ENCODE results near the gene C15orf62.

Gene C15orf62

DNA sequence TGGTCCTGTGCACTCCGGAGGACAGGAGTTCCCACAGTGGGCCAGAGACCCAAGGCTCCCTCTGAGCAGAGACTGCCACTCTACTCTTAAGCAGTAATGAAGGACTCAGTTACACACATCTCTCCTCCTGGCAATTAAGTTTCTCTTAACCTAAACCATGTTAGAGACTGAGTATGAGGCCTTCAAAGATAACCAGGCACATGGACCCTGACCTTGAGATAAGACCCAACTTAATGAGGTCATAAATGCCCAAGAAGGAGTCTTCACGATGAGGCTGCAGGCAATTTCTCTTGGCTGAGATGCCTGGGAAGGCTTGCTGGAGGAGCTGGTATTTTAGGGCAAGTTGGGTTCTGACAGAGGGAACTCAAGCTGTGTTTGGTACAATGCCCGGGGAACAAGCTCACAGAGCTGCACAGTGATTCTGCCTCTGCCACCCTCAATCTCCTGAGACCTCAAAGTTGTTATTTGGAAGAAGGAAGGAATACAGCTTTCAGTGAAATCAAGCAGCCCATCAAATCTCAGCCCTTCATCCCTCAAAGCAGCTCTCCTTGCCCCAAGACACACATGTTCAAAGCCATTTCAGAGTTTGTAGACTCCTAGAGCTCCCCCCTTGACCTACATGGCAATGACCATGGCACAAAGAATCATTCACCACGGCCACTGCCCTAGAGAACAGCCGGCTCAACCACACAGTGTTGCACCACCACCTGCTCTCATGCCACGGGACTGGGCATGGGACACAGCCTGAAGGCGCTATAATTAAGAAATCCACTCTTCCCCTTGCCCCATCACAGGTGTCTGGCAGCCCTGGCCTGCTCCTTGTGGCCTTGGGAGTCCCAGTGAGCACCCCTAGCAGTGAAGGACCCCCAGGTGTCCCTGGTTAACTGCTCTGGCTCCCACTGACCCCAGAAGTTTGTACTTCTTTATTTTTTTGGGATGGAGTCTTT is 21.8 kb upstream of the C15orf62 start:
- no peaks in the 10 kb centered on the region for H3K9me3 ChIP-seq (ENCODE audit: control insufficient read depth, insufficient read depth, low read length)
- no peaks in the 10 kb centered on the region for H3K4me1 ChIP-seq (ENCODE audit: insufficient read depth, low read length)
- no peak overlapping the region for H3K9ac ChIP-seq (ENCODE audit: low read depth, low read length)
- H3K36me3 ChIP-seq (ENCODE audit: insufficient read depth, low read length): peaks cover 6% of the 10 kb centered on the region

- no peaks in the 10 kb centered on the region for H3K4me1 ChIP-seq (ENCODE audit: insufficient read depth, low read length)
- no peak overlapping the region for H3K9ac ChIP-seq (ENCODE audit: low read depth, low read length)
- no peaks in the 10 kb centered on the region for H3K9me3 ChIP-seq (ENCODE audit: control insufficient read depth, insufficient read depth, low read length)
- H3K36me3 ChIP-seq (ENCODE audit: insufficient read depth, low read length): no peaks in the 10 kb centered on the region
Measured at GRCh38 chr15:40749151-40749630, 20.6 kb upstream of the C15orf62 start.

DNA sequence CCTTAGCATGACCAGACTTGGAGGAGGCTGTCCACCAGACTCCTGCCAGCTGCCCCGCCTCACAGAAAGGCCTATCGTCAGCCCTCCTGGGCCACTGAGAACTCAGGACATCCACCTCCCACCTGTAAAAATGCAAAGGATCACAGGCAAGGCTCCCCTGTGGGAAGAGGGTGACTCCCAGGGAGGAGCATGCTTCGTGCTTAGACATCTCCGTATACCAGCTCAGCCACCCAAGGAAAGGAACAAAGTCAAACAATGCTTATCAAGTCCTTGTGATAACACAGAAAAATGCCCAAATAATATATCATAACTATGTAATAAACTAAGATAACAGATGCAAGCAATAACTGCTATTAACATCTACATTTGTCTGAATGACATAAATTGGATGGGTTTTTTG is 18.9 kb upstream of the C15orf62 start:
- no peak overlapping the region for H3K9ac ChIP-seq (ENCODE audit: low read depth, low read length)
- H3K4me1 ChIP-seq (ENCODE audit: insufficient read depth, low read length): no peaks in the 10 kb centered on the region
- H3K36me3 ChIP-seq (ENCODE audit: insufficient read depth, low read length): no peaks in the 10 kb centered on the region
- H3K9me3 ChIP-seq (ENCODE audit: control insufficient read depth, insufficient read depth, low read length): no peaks in the 10 kb centered on the region

DNA sequence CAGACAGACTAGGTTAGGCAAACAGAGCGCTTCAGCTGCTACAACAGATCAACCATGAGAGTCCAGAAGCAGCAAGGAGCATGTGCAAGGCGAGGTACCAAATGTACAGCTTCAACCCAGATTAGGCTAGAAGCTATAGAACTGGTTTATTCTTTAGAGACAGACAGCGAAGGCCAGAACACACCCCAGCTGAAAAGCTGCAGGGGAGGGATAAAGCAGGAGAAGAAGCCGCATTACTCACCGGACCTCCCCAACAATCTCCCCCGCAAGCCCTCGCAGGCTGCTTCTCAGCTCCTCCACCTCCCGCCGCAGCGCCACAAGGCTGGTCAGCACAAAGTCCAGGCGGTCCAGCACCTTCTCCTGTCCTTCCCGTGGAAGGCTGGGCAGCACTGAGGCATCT is 18.0 kb upstream of the C15orf62 start:
- no peaks in the 10 kb centered on the region for H3K9me3 ChIP-seq (ENCODE audit: control insufficient read depth, insufficient read depth, low read length)
- H3K9ac ChIP-seq (ENCODE audit: low read depth, low read length): no peak overlapping the region
- H3K4me1 ChIP-seq (ENCODE audit: insufficient read depth, low read length): no peaks in the 10 kb centered on the region
- H3K36me3 ChIP-seq (ENCODE audit: insufficient read depth, low read length): no peaks in the 10 kb centered on the region

DNA sequence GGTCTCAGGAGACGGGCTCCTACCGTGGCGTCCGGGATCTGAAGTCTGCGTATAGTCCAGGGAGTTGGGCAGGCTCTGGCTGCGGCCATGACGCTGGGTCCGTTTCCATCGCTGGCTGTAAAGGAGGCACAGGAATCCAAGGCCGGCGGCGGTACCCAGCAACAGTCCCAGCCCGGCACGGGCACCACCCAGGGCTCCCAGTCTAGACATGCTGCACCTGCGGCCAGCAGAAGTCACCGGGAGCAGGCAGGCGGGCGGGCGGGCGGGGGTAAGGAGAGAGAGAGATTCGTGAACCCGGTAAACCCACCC is 15.3 kb upstream of the C15orf62 start:
- H3K9ac ChIP-seq (ENCODE audit: low read depth, low read length): peak overlapping the region; percentile 64; the same call in 1 of the 2 replicates
- no peaks in the 10 kb centered on the region for H3K4me1 ChIP-seq (ENCODE audit: insufficient read depth, low read length)
- no peaks in the 10 kb centered on the region for H3K9me3 ChIP-seq (ENCODE audit: control insufficient read depth, insufficient read depth, low read length)
- no peaks in the 10 kb centered on the region for H3K36me3 ChIP-seq (ENCODE audit: insufficient read depth, low read length)

GRCh38 chr15:40754883-40755811 is 14.6 kb upstream of the C15orf62 start, which contains the start of gene RMDN3:
TSS of gene RMDN3 (minus strand) at chr15:40755254. CDS start at chr15:40754783, 471 bp downstream.
- peak within 1 kb of the TSS; percentile 64 for H3K9ac ChIP-seq (ENCODE audit: low read depth, low read length)
- no peaks in the 10 kb centered on the region for H3K36me3 ChIP-seq (ENCODE audit: insufficient read depth, low read length)
- H3K9me3 ChIP-seq (ENCODE audit: control insufficient read depth, insufficient read depth, low read length): no peaks in the 10 kb centered on the region
- H3K4me1 ChIP-seq (ENCODE audit: insufficient read depth, low read length): no peaks in the 10 kb centered on the region

GRCh38 chr15:40755812-40756208 is 14.0 kb upstream of the C15orf62 start:
- no peaks in the 10 kb centered on the region for H3K4me1 ChIP-seq (ENCODE audit: insufficient read depth, low read length)
- no peaks in the 10 kb centered on the region for H3K9me3 ChIP-seq (ENCODE audit: control insufficient read depth, insufficient read depth, low read length)
- peak overlapping the region; percentile 64 for H3K9ac ChIP-seq (ENCODE audit: low read depth, low read length)
- no peaks in the 10 kb centered on the region for H3K36me3 ChIP-seq (ENCODE audit: insufficient read depth, low read length)

- Histone ChIP-seq H3K36me3 (ENCODE audit: insufficient read depth, low read length) (no peaks in the 10 kb centered on the region), H3K4me1 (ENCODE audit: insufficient read depth, low read length) (no peaks in the 10 kb centered on the region)
Measured at GRCh38 chr15:40756938-40757337, 12.8 kb upstream of the C15orf62 start.

GRCh38 chr15:40759961-40760360 is 9.8 kb upstream of the C15orf62 start:
- H3K9me3 ChIP-seq (ENCODE audit: control insufficient read depth, insufficient read depth, low read length): no peaks in the 10 kb centered on the region
- peaks cover 3% of the 10 kb centered on the region; the same call in 1 of the 2 replicates for H3K4me1 ChIP-seq (ENCODE audit: insufficient read depth, low read length)
- no peak overlapping the region for H3K9ac ChIP-seq (ENCODE audit: low read depth, low read length)
- no peaks in the 10 kb centered on the region for H3K36me3 ChIP-seq (ENCODE audit: insufficient read depth, low read length)

More at GRCh38 chr15:40756938-40757337, 12.8 kb upstream of the C15orf62 start:
- no peaks in the 10 kb centered on the region for H3K9me3 ChIP-seq (ENCODE audit: control insufficient read depth, insufficient read depth, low read length)
- no peak overlapping the region for H3K9ac ChIP-seq (ENCODE audit: low read depth, low read length)

- H3K4me1 ChIP-seq (ENCODE audit: insufficient read depth, low read length): peaks cover 31% of the 10 kb centered on the region
- H3K36me3 ChIP-seq (ENCODE audit: insufficient read depth, low read length): no peaks in the 10 kb centered on the region
- H3K9me3 ChIP-seq (ENCODE audit: control insufficient read depth, insufficient read depth, low read length): no peaks in the 10 kb centered on the region
- H3K9ac ChIP-seq (ENCODE audit: low read depth, low read length): peak overlapping the region; percentile 79
Measured at GRCh38 chr15:40762919-40763800, 6.6 kb upstream of the C15orf62 start.

DNA sequence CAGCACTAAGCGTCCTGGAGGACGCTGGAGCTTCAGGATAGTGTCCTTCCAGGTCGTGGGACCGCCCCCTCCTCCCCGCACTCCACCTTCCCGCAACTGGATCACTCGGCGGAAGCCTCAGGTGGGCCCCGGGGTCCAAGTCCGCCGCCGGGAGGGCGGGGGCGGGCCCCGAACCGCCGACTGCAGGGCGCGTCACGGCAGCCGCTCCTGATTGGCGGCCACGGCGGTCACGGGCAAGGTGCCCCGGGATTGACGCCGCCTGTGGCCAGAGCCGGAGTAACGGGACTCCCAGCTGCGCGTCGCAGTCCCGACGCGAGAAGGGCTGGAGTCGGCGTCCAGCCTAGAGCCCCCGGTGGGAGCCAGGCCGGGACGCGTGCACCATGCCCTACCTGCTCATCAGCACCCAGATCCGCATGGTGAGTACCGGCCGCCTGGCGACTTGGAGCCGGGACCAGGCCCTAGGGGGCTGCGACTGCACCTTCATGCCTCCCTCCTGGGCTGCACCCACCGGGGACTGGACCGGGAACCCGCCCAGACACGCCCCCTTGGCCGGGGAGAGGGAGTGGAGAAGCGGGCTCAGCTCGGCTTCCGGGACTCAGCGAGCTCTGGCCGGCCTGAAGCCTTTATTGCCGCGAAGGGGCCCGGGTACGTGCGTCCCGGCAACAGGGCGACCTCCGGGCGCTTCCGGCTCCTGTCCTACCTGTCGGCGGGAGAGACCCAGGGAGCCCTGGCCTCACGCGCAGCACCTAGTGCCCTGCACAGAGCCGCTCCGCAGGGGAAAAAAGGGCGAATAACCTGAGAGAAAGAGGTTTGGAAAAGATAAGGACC is 5.8 kb upstream of the C15orf62 start, which contains the start of gene GCHFR:
GCHFR (plus strand) TSS at position 268 of the 828 bp plus-strand sequence; CDS start at position 381, 113 bp downstream.
- peaks cover 33% of the 10 kb centered on the region for H3K4me1 ChIP-seq (ENCODE audit: insufficient read depth, low read length)

DNA sequence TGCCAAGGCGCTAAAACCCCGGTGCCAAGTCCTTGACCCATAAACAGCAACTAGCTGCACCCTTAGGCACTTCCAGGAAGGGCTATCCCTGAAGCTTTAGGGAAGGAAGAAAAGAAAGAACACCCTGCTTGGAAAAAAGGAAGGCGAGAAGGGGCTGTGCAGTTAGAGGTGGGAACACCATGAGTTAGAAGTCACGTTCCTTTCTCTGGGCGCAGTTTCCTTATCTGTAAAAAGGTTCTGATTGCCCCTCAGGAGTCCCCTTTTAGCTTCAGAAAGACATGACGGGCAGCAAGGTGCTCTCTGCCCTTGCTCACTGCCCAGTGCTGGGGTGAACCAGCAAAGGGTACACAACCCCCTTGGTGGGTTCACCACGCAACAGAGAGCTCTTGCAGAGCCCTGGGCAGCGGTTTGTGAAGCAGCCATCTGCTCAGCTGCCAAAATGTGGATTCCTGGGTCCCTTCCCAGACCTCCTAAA is 5.1 kb upstream of the C15orf62 start:
- no peaks in the 10 kb centered on the region for H3K36me3 ChIP-seq (ENCODE audit: insufficient read depth, low read length)
- H3K4me1 ChIP-seq (ENCODE audit: insufficient read depth, low read length): peaks cover 36% of the 10 kb centered on the region
- peak overlapping the region; percentile 79 for H3K9ac ChIP-seq (ENCODE audit: low read depth, low read length)
- H3K9me3 ChIP-seq (ENCODE audit: control insufficient read depth, insufficient read depth, low read length): no peaks in the 10 kb centered on the region

More for the DNA sequence above, 5.8 kb upstream of the C15orf62 start, which contains the start of gene GCHFR:
- Histone ChIP-seq H3K9ac (ENCODE audit: low read depth, low read length) (peak within 1 kb of the TSS; percentile 79), H3K9me3 (ENCODE audit: control insufficient read depth, insufficient read depth, low read length) (no peaks in the 10 kb centered on the region), H3K36me3 (ENCODE audit: insufficient read depth, low read length) (no peaks in the 10 kb centered on the region)
